ENCODE results near the gene HOXB2. TPM values are rescaled to one million over a fixed set of nuclear protein-coding genes. Genes with fewer than 3 reads are reported as not detected.

The HOXB2 gene
- total RNA-seq, 1 donor from 2014 or later = 1.9 TPM

GRCh38 chr17:48565022-48565554 is 20.2 kb upstream of the HOXB2 start:
- Histone ChIP-seq H3K36me3 (no peaks in the 10 kb centered on the region), H3K4me1 (peaks cover 27% of the 10 kb centered on the region), H3K27me3 (ENCODE audit: low read depth) (peaks cover 99% of the 10 kb centered on the region), H3K4me3 (peak overlapping the region; percentile 61), H3K9me3 (replicated peaks) (no peaks in the 10 kb centered on the region), H3K27ac (replicated peaks) (peak overlapping the region; percentile 36)
- TF ChIP-seq CTCF (IDR thresholded peaks at IDR 0.05; ENCODE audit: borderline replicate concordance) = no peak
- no peak for DNase-seq
- intact Hi-C loops (cut with micrococcal nuclease) = no loop called here

GRCh38 chr17:48564188-48565021 is 19.5 kb upstream of the HOXB2 start:
- intact Hi-C loops (cut with micrococcal nuclease) = no loop called here
- no peak for TF ChIP-seq CTCF (IDR thresholded peaks at IDR 0.05; ENCODE audit: borderline replicate concordance)
- Histone ChIP-seq H3K9me3 (replicated peaks) (no peaks in the 10 kb centered on the region), H3K27me3 (ENCODE audit: low read depth) (peaks cover 99% of the 10 kb centered on the region), H3K4me3 (peak overlapping the region; percentile 61), H3K4me1 (peaks cover 27% of the 10 kb centered on the region), H3K36me3 (no peaks in the 10 kb centered on the region), H3K27ac (replicated peaks) (peak overlapping the region; percentile 66)
- no peak for DNase-seq

GRCh38 chr17:48563867-48564187 is 18.9 kb upstream of the HOXB2 start:
- Histone ChIP-seq H3K4me1 (peaks cover 24% of the 10 kb centered on the region), H3K27ac (replicated peaks) (peak overlapping the region; percentile 66), H3K4me3 (peak overlapping the region; percentile 61), H3K27me3 (ENCODE audit: low read depth) (peaks cover 99% of the 10 kb centered on the region), H3K9me3 (replicated peaks) (no peaks in the 10 kb centered on the region), H3K36me3 (no peaks in the 10 kb centered on the region)
- intact Hi-C loops (cut with micrococcal nuclease) = no loop called here
- DNase-seq = no peak
- TF ChIP-seq CTCF (IDR thresholded peaks at IDR 0.05; ENCODE audit: borderline replicate concordance) = no peak

- no peaks in the 10 kb centered on the region for H3K36me3 ChIP-seq
- peaks cover 20% of the 10 kb centered on the region for H3K4me1 ChIP-seq
- no peak overlapping the region for H3K27ac ChIP-seq (replicated peaks)
- no peaks in the 10 kb centered on the region for H3K9me3 ChIP-seq (replicated peaks)
- peak overlapping the region; percentile 61 for H3K4me3 ChIP-seq
- DNase-seq = no peak
- peaks cover 99% of the 10 kb centered on the region for H3K27me3 ChIP-seq (ENCODE audit: low read depth)
- intact Hi-C loops (cut with micrococcal nuclease) = no loop called here
- TF ChIP-seq CTCF (IDR thresholded peaks at IDR 0.05; ENCODE audit: borderline replicate concordance) = no peak
Observed at GRCh38 chr17:48563385-48563838, 18.5 kb upstream of the HOXB2 start.

GRCh38 chr17:48562934-48563333 is 18.0 kb upstream of the HOXB2 start:
- DNase-seq = no peak
- Histone ChIP-seq H3K4me3 (no peak overlapping the region), H3K9me3 (replicated peaks) (no peaks in the 10 kb centered on the region), H3K27me3 (ENCODE audit: low read depth) (peaks cover 99% of the 10 kb centered on the region), H3K4me1 (peaks cover 20% of the 10 kb centered on the region), H3K27ac (replicated peaks) (no peak overlapping the region), H3K36me3 (no peaks in the 10 kb centered on the region)
- no peak for TF ChIP-seq CTCF (IDR thresholded peaks at IDR 0.05; ENCODE audit: borderline replicate concordance)
- intact Hi-C loops (cut with micrococcal nuclease) = no loop called here

Measured in left ventricle myocardium inferior (tissue), 1 donor.